ENCODE results near the gene COLEC12. TPM values are rescaled to one million over a fixed set of nuclear protein-coding genes. Genes with fewer than 3 reads are reported as not detected.

Gene COLEC12
- total and polyA plus RNA-seq, 2 donors (not counting 3 experiments of a cell fraction or from before 2014, with no cell fraction given), result 8.0 to 17.1 TPM

- H3K79me2 ChIP-seq (ENCODE audit: control insufficient read depth, insufficient read depth, low read length), result no peaks in the 10 kb centered on the region
- H4K20me1 ChIP-seq (replicated peaks; ENCODE audit: control insufficient read depth, extremely low read depth, insufficient read depth, low read length), result no peaks in the 10 kb centered on the region
- POLR2A ChIA-PET, result no interaction called here
- DNase-seq (ENCODE audit: low read depth, low spot score) (no peak), FAIRE-seq (no peak)
- intact Hi-C loops (cut with micrococcal nuclease) (no loop called here), dilution Hi-C loops (cut with MboI; ENCODE audit: extremely low pct_ligation_motif_present, low sequenced_read_pairs) (no loop called here)
- H3K9me3 ChIP-seq (replicated peaks; ENCODE audit: control insufficient read depth, insufficient read depth, low read length), result no peaks in the 10 kb centered on the region
- H3K27me3 ChIP-seq (ENCODE audit: control insufficient read depth in 2 of 2, insufficient read depth in 2 of 2, low read length in 2 of 2), result peaks cover 3 to 15% of the 10 kb centered on the region in 2 experiments
- no peak overlapping the region for H2AFZ ChIP-seq (ENCODE audit: low read depth, low read length)
- no peak overlapping the region for H3K4me3 ChIP-seq (replicated peaks in 1 of 3; ENCODE audit: insufficient read depth in 1 of 3, low read depth in 1 of 3, low read length in 3 of 3)
- no TSS peak for BruUV-seq (replicated peaks)
- H3K4me1 ChIP-seq (ENCODE audit: control insufficient read depth, extremely low read depth, insufficient read depth, low read length), result peaks cover 13% of the 10 kb centered on the region
- H3K4me2 ChIP-seq (ENCODE audit: insufficient read depth, low read length), result no peak overlapping the region
- CTCF ChIA-PET, result interaction anchor here (1.4 kb wide), 1 partner anchor 8 kb away, joined by 4 read pairs; no protein-coding TSS in a partner anchor
- no peak overlapping the region for H3K9ac ChIP-seq (replicated peaks; ENCODE audit: extremely low read depth, insufficient read depth, low read length)
- H3K9me1 ChIP-seq (replicated peaks; ENCODE audit: control insufficient read depth, extremely low read depth, insufficient read depth, low read length), result no peaks in the 10 kb centered on the region
- H3K36me3 ChIP-seq (ENCODE audit: control insufficient read depth in 2 of 2, extremely low read depth in 1 of 2, insufficient read depth in 2 of 2, low read length in 2 of 2), result no peaks in the 10 kb centered on the region
- H3K27ac ChIP-seq (ENCODE audit: insufficient read depth, low read depth, low read length), result no peak overlapping the region
- TF ChIP-seq FOS (IDR thresholded peaks at IDR 0.05; ENCODE audit: borderline replicate concordance, insufficient read depth, low read length) (no peak), CTCF (IDR thresholded peaks at IDR 0.05; ENCODE audit: extremely low read depth in 1 of 2, insufficient read depth in 1 of 2, low read depth in 1 of 2, low read length in 2 of 2) (no peak), POLR2AphosphoS5 (IDR thresholded peaks at IDR 0.05; ENCODE audit: insufficient read depth, low read depth, low read length) (no peak), JUN (IDR thresholded peaks at IDR 0.05; ENCODE audit: borderline replicate concordance, insufficient read depth, insufficient read length, low read depth) (no peak), GATA2 (IDR thresholded peaks at IDR 0.05; ENCODE audit: insufficient read depth, insufficient read length, low read depth, low read length) (no peak), EZH2 (IDR thresholded peaks at IDR 0.05; ENCODE audit: borderline replicate concordance, low read depth, low read length, severe bottlenecking) (no peak), MYC (IDR thresholded peaks at IDR 0.05; ENCODE audit: low read depth, low read length) (no peak), POLR2A (IDR thresholded peaks at IDR 0.05; ENCODE audit: low read depth, low read length) (no peak)
- TF ChIP-seq, protein P1, sequence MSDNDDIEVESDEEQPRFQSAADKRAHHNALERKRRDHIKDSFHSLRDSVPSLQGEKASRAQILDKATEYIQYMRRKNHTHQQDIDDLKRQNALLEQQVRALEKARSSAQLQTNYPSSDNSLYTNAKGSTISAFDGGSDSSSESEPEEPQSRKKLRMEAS (IDR thresholded peaks at IDR 0.05; ENCODE audit: insufficient read depth, insufficient read length), result no peak
These were observed 859 bp upstream of the COLEC12 start for GRCh38 chr18:501406-501714.
